ENCODE measurements around the gene ASGR1.

The ASGR1 gene

GRCh38 chr17:7179317-7180254 lies at the start of gene ASGR1:
ASGR1 (minus strand) TSS chr17:7179370; CDS start chr17:7178563, 807 bp downstream.
- no peak for DNase-seq

- no peak for DNase-seq
Measured at GRCh38 chr17:7228920-7229319, 49.8 kb upstream of the ASGR1 start.

GRCh38 chr17:7226721-7227710 lies 47.8 kb upstream of the ASGR1 start:
- no peak for DNase-seq

DNA sequence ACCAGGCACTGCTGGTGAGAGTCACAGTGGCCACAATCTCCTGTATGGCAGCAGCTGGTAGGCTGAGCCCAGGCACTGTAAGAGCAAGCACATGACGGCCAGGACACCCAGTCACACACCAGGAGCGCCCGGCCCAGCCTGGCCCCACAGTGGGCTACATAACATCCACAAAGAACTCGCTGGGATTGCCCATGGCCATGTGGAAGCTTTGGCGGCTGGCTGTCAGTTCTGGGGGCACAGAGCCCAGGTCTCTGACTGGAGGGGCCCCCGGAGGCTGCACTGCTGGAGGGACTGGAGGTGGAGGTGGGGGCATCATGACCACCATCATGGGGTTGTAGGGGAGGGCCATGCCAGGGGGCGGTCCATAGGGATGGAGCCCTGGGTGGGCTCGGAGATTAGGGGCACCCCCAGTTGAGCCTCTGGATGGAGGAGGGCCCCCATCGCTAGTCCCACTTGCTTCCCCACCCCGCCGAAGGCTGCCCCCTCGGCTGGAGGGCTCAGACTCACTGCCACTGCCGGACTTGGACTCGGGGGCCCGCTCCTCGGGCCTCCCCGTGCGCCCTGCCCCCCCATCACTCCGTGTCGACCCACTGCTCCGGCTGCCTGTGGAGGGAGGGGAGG lies 46.7 kb upstream of the ASGR1 start:
- no peak for DNase-seq

DNA sequence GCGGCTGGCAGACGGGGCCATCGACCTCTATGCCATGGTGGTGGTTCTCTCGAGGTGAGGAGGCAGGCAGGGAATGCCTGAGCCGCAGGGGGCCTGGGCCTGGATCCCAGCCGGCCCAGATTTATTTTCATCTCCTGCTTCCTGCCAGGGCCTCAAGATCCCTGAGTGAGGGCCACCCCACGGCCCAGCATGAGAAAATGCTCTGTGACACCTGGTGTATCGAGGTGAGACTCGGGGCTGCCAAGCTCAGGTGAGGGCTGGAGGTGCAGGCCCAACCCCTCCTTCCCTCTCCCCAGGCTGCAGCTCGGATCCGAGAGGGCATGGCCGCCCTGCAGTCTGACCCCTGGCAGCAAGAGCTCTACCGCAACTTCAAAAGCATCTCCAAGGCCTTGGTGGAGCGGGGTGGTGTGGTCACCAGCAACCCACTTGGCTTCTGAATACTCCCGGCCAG lies 45.5 kb upstream of the ASGR1 start:
- DNase-seq, result no peak

- no peak for DNase-seq
Measured at GRCh38 chr17:7224110-7224509, 44.9 kb upstream of the ASGR1 start.

GRCh38 chr17:7223375-7223774 lies 44.2 kb upstream of the ASGR1 start:
- no peak for DNase-seq

- no peak for DNase-seq
Measured at GRCh38 chr17:7222972-7223292, 43.8 kb upstream of the ASGR1 start.

- no peak for DNase-seq
Measured at GRCh38 chr17:7222093-7222971, 43.2 kb upstream of the ASGR1 start.

DNA sequence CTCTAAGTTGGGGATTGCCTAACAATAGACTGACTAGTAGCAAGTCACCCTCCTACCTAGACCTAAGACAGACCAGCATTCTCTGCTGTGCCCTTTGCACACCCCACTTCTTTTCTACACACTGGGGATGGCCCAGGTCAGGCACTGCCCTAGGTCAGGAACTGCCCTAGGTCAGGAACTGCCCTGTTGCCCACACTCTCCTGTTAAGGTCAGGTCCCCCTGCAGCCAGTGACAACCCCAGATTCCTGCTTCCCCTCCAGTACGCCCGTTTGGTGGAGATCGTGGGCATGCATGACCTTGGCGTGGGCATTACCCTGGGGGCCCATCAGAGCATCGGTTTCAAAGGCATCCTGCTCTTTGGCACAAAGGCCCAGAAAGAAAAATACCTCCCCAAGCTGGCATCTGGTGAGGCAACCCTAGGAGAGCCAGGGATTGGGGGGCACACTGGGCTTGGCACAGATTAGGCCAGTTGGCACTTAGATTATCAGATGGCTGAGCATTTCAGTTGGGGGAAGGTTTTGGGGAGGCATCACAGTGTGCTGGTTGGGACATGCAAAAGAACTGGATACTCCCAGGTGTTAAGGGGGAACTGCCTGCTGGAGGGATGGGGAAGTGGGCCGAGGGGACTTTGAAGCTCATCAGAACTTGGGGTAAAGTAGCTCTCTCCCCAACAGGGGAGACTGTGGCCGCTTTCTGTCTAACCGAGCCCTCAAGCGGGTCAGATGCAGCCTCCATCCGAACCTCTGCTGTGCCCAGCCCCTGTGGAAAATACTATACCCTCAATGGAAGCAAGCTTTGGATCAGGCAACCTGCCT lies 42.3 kb upstream of the ASGR1 start:
- no peak for DNase-seq

- no peak for DNase-seq
Measured at GRCh38 chr17:7220593-7221277, 41.6 kb upstream of the ASGR1 start.

DNA sequence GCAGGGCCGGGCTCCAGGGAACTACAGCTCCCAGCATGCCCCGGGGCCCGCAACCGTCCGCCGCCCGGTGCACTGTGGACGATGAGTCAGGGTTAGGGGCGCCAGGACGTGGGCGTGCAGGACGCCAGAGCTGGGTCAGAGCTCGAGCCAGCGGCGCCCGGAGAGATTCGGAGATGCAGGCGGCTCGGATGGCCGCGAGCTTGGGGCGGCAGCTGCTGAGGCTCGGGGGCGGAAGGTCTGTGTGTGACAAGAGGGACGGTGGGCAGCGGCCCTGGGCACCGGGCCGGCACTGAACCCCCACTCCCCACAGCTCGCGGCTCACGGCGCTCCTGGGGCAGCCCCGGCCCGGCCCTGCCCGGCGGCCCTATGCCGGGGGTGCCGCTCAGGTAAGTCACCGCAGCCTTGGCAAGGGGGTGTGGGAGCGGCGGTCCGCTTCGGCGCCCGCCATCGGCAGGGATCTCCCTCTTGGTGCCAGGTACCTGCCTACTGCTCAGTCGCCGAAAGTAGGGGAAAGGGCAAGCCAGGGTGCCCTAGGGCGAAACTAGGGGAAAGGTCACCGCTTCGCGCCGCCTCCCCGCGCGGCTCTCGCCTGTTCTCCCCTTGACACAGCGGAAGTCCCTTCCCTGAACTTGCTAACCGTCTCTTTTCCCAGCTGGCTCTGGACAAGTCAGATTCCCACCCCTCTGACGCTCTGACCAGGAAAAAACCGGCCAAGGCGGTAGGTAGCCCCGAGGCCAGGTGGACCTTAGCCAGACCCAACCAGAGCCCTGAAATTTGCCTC lies 40.8 kb upstream of the ASGR1 start, which contains the start of the genes ACADVL and DLG4:
Gene ACADVL, plus strand, starts transcription at position 127 of the 781 bp plus-strand sequence. Its CDS starts 47 bp downstream, at position 174.
Gene DLG4, minus strand, starts transcription at position 25 of the 781 bp plus-strand sequence.
- peak; percentile 61 for DNase-seq

GRCh38 chr17:7219229-7219811 lies 40.1 kb upstream of the ASGR1 start:
- no peak for DNase-seq

- DNase-seq, result no peak
Measured at GRCh38 chr17:7218758-7219157, 39.6 kb upstream of the ASGR1 start.

DNA sequence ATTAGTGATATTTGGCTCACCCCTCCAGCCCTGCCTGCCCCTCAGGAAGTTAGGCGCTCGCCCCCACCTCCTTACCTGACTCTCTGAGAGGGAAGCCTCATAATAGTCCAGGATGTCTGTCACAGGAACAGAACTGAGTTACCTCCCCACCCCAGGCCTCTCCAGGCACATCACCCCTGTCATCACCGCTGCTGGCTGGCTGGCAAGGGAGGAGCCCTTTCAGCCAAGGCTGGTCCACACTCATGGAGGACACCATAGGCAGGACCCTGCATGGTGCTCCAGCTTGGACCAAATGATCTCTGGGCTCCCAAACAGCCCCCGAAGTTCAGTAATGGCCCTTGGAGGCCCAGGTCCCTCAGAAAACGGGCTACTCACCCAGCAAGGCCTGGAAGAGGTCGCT lies 39.0 kb upstream of the ASGR1 start:
- no peak for DNase-seq

- DNase-seq, result peak; percentile 71
Measured at GRCh38 chr17:7217113-7217987, 38.2 kb upstream of the ASGR1 start.

DNA sequence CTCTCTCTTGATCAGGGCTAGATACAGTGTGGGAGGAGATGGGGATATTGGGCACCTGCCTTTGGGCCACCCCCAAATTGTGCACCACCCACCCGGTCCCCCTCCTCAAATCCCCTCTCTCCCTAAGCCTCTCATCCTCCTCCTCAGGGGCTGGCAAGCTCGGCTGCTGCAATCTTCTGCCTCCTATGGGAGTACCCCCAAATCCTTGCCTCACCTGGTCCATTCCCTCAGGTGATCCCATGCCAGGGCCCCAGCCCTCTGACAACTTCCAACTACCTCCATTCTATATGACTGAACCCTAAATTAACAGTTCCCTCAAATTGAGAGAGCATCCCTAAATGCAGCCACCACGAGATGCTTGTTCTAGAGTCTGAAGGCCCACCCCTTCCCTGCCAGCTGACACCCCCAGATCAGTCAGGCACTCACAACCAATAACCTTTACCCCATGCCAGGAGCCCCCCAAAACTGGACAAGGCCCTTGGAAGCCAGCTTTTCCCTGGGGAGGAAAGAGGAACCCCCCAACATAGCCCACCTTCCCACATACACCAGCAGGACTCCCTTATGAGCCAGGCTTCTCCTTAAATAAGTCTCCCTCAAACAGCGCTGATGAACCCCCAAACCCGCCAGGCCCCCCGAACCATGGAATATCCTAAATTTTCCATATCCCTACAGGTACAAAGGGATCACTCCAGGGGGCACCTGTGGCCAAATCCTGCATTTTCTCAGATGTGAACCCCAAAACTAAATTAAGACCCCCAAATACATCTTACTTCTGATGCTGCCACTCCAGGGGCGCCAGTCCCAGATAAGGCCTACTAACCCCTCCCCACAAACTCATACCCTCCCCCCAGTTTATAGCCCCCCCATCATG lies 37.3 kb upstream of the ASGR1 start:
- no peak for DNase-seq

All from NCI-H2171 (cell line).